ENCODE results near the gene STH.

Gene STH

GRCh38 chr17:45966606-45967280 lies 32.3 kb upstream of the STH start:
- Histone ChIP-seq H3K27me3 (ENCODE audit: insufficient read depth, low read length) (no peaks in the 10 kb centered on the region), H3K9ac (ENCODE audit: low read length) (no peak overlapping the region), H4K8ac (ENCODE audit: low read depth, low read length) (no peak overlapping the region), H3K23ac (ENCODE audit: low read length) (no peak overlapping the region), H2AK5ac (ENCODE audit: low read length) (no peak overlapping the region), H3K36me3 (ENCODE audit: control insufficient read depth in 1 of 2, insufficient read depth in 2 of 2, low read length in 2 of 2) (no peaks in the 10 kb centered on the region), H4K91ac (ENCODE audit: low read depth, low read length) (no peak overlapping the region), H4K12ac (ENCODE audit: low read depth, low read length) (no peak overlapping the region), H3K27ac (ENCODE audit: low read depth, low read length) (no peak overlapping the region), H3K4me3 (ENCODE audit: low read depth, low read length) (no peak overlapping the region), H3K18ac (ENCODE audit: low read length) (no peak overlapping the region), H3K79me2 (ENCODE audit: control insufficient read depth, insufficient read depth, low read length, poor library complexity) (no peaks in the 10 kb centered on the region), H2AFZ (ENCODE audit: insufficient read depth, low read length, poor library complexity) (no peak overlapping the region), H2BK120ac (ENCODE audit: insufficient read depth, low read length, poor library complexity) (no peak overlapping the region), H3K9me3 (ENCODE audit: insufficient read depth, low read depth, low read length) (no peaks in the 10 kb centered on the region), H3K4me1 (ENCODE audit: control insufficient read depth in 1 of 2, insufficient read depth in 2 of 2, low read length in 2 of 2) (peaks cover 0 to 3% of the 10 kb centered on the region in 2 experiments), H2BK12ac (ENCODE audit: low read length) (no peak overlapping the region), H3K14ac (ENCODE audit: low read length) (no peak overlapping the region), H3K4ac (ENCODE audit: low read depth, low read length) (no peak overlapping the region), H2BK5ac (ENCODE audit: low read depth, low read length, poor library complexity) (no peak overlapping the region), H3K4me2 (ENCODE audit: low read length) (no peak overlapping the region), H3K79me1 (ENCODE audit: low read length) (no peaks in the 10 kb centered on the region)
- no peak for DNase-seq
- no CpG with 5 or more reads among the region's 2 CpGs for WGBS (ENCODE audit: extremely low coverage, insufficient coverage, insufficient read length)

GRCh38 chr17:45967378-45967777 lies 31.7 kb upstream of the STH start:
- no peak for DNase-seq
- H3K9ac ChIP-seq (ENCODE audit: low read length) = no peak overlapping the region
- no peak overlapping the region for H4K12ac ChIP-seq (ENCODE audit: low read depth, low read length)

GRCh38 chr17:45968732-45969131 lies 30.3 kb upstream of the STH start:
- WGBS (ENCODE audit: extremely low coverage, insufficient coverage, insufficient read length) = no CpG with 5 or more reads among the region's 2 CpGs
- H3K4me1 ChIP-seq (ENCODE audit: control insufficient read depth in 1 of 2, insufficient read depth in 2 of 2, low read length in 2 of 2) = peaks cover 0 to 4% of the 10 kb centered on the region in 2 experiments
- H3K27me3 ChIP-seq (ENCODE audit: insufficient read depth, low read length) = no peaks in the 10 kb centered on the region
- no peak overlapping the region for H2AK5ac ChIP-seq (ENCODE audit: low read length)
- no peak overlapping the region for H3K4ac ChIP-seq (ENCODE audit: low read depth, low read length)
- no peak overlapping the region for H3K27ac ChIP-seq (ENCODE audit: low read depth, low read length)
- H3K9me3 ChIP-seq (ENCODE audit: insufficient read depth, low read depth, low read length) = no peaks in the 10 kb centered on the region
- H2BK12ac ChIP-seq (ENCODE audit: low read length) = no peak overlapping the region
- H2AFZ ChIP-seq (ENCODE audit: insufficient read depth, low read length, poor library complexity) = no peak overlapping the region
- no peak overlapping the region for H3K4me3 ChIP-seq (ENCODE audit: low read depth, low read length)
- no peak overlapping the region for H3K9ac ChIP-seq (ENCODE audit: low read length)
- no peak overlapping the region for H3K18ac ChIP-seq (ENCODE audit: low read length)
- H4K91ac ChIP-seq (ENCODE audit: low read depth, low read length) = no peak overlapping the region
- H3K79me2 ChIP-seq (ENCODE audit: control insufficient read depth, insufficient read depth, low read length, poor library complexity) = no peaks in the 10 kb centered on the region
- H3K36me3 ChIP-seq (ENCODE audit: control insufficient read depth in 1 of 2, insufficient read depth in 2 of 2, low read length in 2 of 2) = no peaks in the 10 kb centered on the region
- H3K4me2 ChIP-seq (ENCODE audit: low read length) = no peak overlapping the region
- no peak overlapping the region for H3K23ac ChIP-seq (ENCODE audit: low read length)
- no peak overlapping the region for H4K8ac ChIP-seq (ENCODE audit: low read depth, low read length)
- no peak for DNase-seq
- no peak overlapping the region for H3K14ac ChIP-seq (ENCODE audit: low read length)
- H4K12ac ChIP-seq (ENCODE audit: low read depth, low read length) = no peak overlapping the region
- no peak overlapping the region for H2BK5ac ChIP-seq (ENCODE audit: low read depth, low read length, poor library complexity)
- H3K79me1 ChIP-seq (ENCODE audit: low read length) = no peaks in the 10 kb centered on the region
- no peak overlapping the region for H2BK120ac ChIP-seq (ENCODE audit: insufficient read depth, low read length, poor library complexity)

More at GRCh38 chr17:45967378-45967777, 31.7 kb upstream of the STH start:
- H3K14ac ChIP-seq (ENCODE audit: low read length) = no peak overlapping the region
- H2BK5ac ChIP-seq (ENCODE audit: low read depth, low read length, poor library complexity) = no peak overlapping the region
- no peaks in the 10 kb centered on the region for H3K27me3 ChIP-seq (ENCODE audit: insufficient read depth, low read length)
- H3K4me3 ChIP-seq (ENCODE audit: low read depth, low read length) = no peak overlapping the region
- H3K4me1 ChIP-seq (ENCODE audit: control insufficient read depth in 1 of 2, insufficient read depth in 2 of 2, low read length in 2 of 2) = peaks cover 0 to 3% of the 10 kb centered on the region in 2 experiments
- no peak overlapping the region for H4K91ac ChIP-seq (ENCODE audit: low read depth, low read length)
- no peaks in the 10 kb centered on the region for H3K79me2 ChIP-seq (ENCODE audit: control insufficient read depth, insufficient read depth, low read length, poor library complexity)
- no peak overlapping the region for H3K23ac ChIP-seq (ENCODE audit: low read length)
- no peaks in the 10 kb centered on the region for H3K36me3 ChIP-seq (ENCODE audit: control insufficient read depth in 1 of 2, insufficient read depth in 2 of 2, low read length in 2 of 2)
- no peak overlapping the region for H3K27ac ChIP-seq (ENCODE audit: low read depth, low read length)
- H3K4me2 ChIP-seq (ENCODE audit: low read length) = no peak overlapping the region
- no peak overlapping the region for H4K8ac ChIP-seq (ENCODE audit: low read depth, low read length)
- H3K9me3 ChIP-seq (ENCODE audit: insufficient read depth, low read depth, low read length) = no peaks in the 10 kb centered on the region
- no peak overlapping the region for H2AFZ ChIP-seq (ENCODE audit: insufficient read depth, low read length, poor library complexity)
- no peaks in the 10 kb centered on the region for H3K79me1 ChIP-seq (ENCODE audit: low read length)
- no peak overlapping the region for H3K4ac ChIP-seq (ENCODE audit: low read depth, low read length)
- no peak overlapping the region for H3K18ac ChIP-seq (ENCODE audit: low read length)
- H2BK12ac ChIP-seq (ENCODE audit: low read length) = no peak overlapping the region
- WGBS (ENCODE audit: extremely low coverage, insufficient coverage, insufficient read length) = no CpG with 5 or more reads among the region's 5 CpGs
- H2BK120ac ChIP-seq (ENCODE audit: insufficient read depth, low read length, poor library complexity) = no peak overlapping the region
- no peak overlapping the region for H2AK5ac ChIP-seq (ENCODE audit: low read length)

- Histone ChIP-seq H4K91ac (ENCODE audit: low read depth, low read length) (no peak overlapping the region), H3K18ac (ENCODE audit: low read length) (no peak overlapping the region), H3K23ac (ENCODE audit: low read length) (no peak overlapping the region), H3K36me3 (ENCODE audit: control insufficient read depth in 1 of 2, insufficient read depth in 2 of 2, low read length in 2 of 2) (no peaks in the 10 kb centered on the region), H2BK120ac (ENCODE audit: insufficient read depth, low read length, poor library complexity) (no peak overlapping the region), H2BK12ac (ENCODE audit: low read length) (no peak overlapping the region), H3K79me2 (ENCODE audit: control insufficient read depth, insufficient read depth, low read length, poor library complexity) (no peaks in the 10 kb centered on the region), H2AFZ (ENCODE audit: insufficient read depth, low read length, poor library complexity) (no peak overlapping the region), H2BK5ac (ENCODE audit: low read depth, low read length, poor library complexity) (no peak overlapping the region), H3K4me1 (ENCODE audit: control insufficient read depth in 1 of 2, insufficient read depth in 2 of 2, low read length in 2 of 2) (peaks cover 0 to 4% of the 10 kb centered on the region in 2 experiments), H4K12ac (ENCODE audit: low read depth, low read length) (no peak overlapping the region), H3K4me2 (ENCODE audit: low read length) (no peak overlapping the region), H3K4me3 (ENCODE audit: low read depth, low read length) (no peak overlapping the region), H4K8ac (ENCODE audit: low read depth, low read length) (no peak overlapping the region), H3K27ac (ENCODE audit: low read depth, low read length) (no peak overlapping the region), H3K4ac (ENCODE audit: low read depth, low read length) (no peak overlapping the region), H3K9ac (ENCODE audit: low read length) (no peak overlapping the region), H2AK5ac (ENCODE audit: low read length) (no peak overlapping the region), H3K27me3 (ENCODE audit: insufficient read depth, low read length) (no peaks in the 10 kb centered on the region), H3K14ac (ENCODE audit: low read length) (no peak overlapping the region), H3K9me3 (ENCODE audit: insufficient read depth, low read depth, low read length) (no peaks in the 10 kb centered on the region), H3K79me1 (ENCODE audit: low read length) (no peaks in the 10 kb centered on the region)
- 99% methylated on average over 2 of the region's 2 CpGs for WGBS (ENCODE audit: extremely low coverage, insufficient coverage, insufficient read length)
- DNase-seq = no peak
Observed at GRCh38 chr17:45969726-45970125, 29.3 kb upstream of the STH start.
